Erythroblast (primary cell): ENCODE measurements around the gene MCM3.

Source experiments
- GATA1 ChIP-seq: IDR thresholded peaks from 2 replicates; pipeline ENCODE4 v1.6.1; 2011; ENCODE audit warnings: low read depth, mild to moderate bottlenecking, control low read depth, low read length, moderate library complexity
- POLR2A ChIP-seq: IDR thresholded peaks from 2 replicates; pipeline ENCODE4 v1.6.1; 2011; ENCODE audit warnings: mild to moderate bottlenecking, low read length

GRCh38 chr6:52328729-52329128 is 44.2 kb upstream of the MCM3 start:
- no peak for TF ChIP-seq POLR2A
- TF ChIP-seq GATA1: no peak
